ENCODE results near the gene COL5A1.

The COL5A1 gene

DNA sequence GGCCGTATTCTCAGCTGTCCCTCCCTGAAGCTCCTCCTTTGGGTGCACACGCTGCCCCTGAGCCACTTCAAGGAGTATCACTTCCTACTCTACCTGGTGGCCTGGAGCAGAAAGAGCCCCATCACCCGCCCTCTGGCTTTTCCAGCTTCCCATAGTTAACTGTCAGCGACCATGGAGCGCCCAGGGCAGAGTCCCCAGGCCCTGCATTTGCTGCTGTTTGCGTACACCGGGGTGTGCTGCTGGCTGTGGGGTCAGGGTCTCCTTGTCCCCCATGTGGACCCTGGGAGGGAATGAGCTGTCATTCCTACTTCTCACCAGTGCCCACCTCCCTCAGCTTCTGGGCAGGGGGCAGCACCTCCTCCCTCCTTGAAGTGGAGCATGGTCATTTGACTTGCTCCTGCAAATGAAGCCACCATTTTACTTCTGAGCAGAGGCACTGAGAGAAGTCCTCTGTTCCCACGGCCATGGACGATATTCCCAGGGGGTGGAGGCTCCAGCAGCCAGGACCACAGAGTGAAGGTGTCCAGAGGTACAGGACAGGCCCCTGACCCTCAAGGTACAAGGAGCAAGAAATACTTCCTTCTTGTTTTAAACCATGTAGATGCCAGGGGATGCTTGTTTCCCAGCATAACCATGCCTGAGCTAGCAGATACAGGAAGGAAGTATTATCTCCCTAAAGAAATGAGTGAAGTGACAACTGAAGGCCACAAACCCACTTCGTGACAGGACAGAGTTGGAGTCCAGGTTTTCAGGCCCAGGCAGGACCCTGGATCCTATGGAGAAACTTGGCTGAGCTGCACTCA, 40.6 kb upstream of the COL5A1 start:
- no peak for TF ChIP-seq POLR2A (IDR thresholded peaks at IDR 0.05; ENCODE audit: low read depth, low read length)
- FAIRE-seq = no peak
- no peak for DNase-seq (ENCODE audit: insufficient read length, low spot score)

DNA sequence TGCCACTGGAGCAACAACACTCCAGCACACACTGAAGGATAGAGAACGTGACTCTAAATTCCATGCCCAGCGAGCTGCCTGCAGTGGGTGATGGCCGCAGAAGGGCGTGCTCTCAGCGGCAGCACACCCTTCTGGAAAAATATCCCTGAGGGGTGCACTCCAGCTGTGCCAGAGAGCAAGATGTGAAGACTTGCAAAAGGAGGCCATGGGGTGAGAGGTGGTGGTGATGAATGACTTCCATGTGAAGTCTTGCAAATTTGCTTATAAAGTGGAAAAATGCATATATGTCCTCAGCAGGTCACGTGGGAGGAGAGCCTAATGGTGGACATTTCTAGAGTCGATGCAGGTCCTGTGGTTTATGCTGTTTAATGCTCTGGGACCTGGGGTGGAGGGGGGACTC, 39.8 kb upstream of the COL5A1 start:
- no peak for FAIRE-seq
- DNase-seq (ENCODE audit: insufficient read length, low spot score) = no peak
- no peak for TF ChIP-seq POLR2A (IDR thresholded peaks at IDR 0.05; ENCODE audit: low read depth, low read length)

- DNase-seq (ENCODE audit: insufficient read length, low spot score) = peak; percentile 92
- FAIRE-seq = peak; percentile 67
Measured at GRCh38 chr9:134602547-134603362, 38.8 kb upstream of the COL5A1 start.

GRCh38 chr9:134604834-134605233, 36.8 kb upstream of the COL5A1 start:
- DNase-seq (ENCODE audit: insufficient read length, low spot score) (no peak), FAIRE-seq (no peak)
- TF ChIP-seq POLR2A (IDR thresholded peaks at IDR 0.05; ENCODE audit: low read depth, low read length) = no peak

More at GRCh38 chr9:134602547-134603362, 38.8 kb upstream of the COL5A1 start:
- 0 out of 2 replicates have a peak, but pooled peaks have one; percentile 39 for TF ChIP-seq POLR2A (IDR thresholded peaks at IDR 0.05; ENCODE audit: low read depth, low read length)

DNA sequence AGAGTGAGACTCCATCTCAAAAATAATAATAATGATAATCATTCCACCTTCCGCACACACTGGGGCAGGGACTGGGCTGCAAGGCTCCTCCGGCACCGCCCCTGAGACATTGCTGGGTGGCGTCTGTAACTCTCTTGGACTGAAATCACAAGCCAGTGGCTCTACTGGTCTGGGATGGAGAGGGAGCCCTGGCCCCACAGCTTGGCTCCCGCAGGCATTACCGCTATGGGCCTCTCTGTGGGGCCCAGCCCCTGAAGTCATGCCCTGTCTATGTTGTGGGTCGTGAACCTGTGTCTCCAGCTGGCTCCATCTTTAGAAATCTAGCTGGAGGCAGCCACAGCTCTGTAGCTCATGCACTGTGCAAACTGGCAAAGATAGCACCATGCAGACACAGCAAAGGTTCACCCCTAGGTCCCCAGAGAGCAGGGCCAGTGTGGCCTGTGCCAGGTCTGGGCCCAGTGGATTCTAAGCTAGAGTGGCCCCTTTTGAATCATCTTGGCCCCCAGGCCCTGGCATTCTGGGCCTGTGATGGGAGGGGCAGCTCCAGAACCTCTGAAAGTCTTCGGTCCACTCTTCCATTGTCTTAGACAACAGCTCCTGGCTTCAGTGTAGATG, 36.1 kb upstream of the COL5A1 start:
- no peak for FAIRE-seq
- TF ChIP-seq POLR2A (IDR thresholded peaks at IDR 0.05; ENCODE audit: low read depth, low read length) = no peak
- DNase-seq (ENCODE audit: insufficient read length, low spot score) = no peak

DNA sequence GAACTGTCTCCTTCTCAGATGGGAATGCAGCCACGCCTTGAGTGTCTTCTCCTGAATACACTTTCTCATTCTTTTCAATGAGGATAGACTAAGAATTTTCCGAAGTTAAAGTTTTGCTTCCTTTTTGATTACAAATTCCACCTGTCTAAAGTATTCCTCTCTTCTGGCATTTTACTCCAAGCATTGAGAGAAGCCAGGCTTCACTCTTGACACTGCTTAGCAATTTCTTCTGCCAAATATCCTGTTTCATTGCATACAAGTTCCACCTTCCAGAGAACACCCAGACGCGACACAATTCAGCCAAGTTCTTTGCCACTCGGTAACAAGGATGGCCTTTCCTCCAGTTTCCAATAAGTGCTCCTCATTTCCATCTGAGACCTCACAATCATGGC, 35.6 kb upstream of the COL5A1 start:
- no peak for TF ChIP-seq POLR2A (IDR thresholded peaks at IDR 0.05; ENCODE audit: low read depth, low read length)
- FAIRE-seq (no peak), DNase-seq (ENCODE audit: insufficient read length, low spot score) (no peak)

- DNase-seq (ENCODE audit: insufficient read length, low spot score) (no peak), FAIRE-seq (no peak)
- no peak for TF ChIP-seq POLR2A (IDR thresholded peaks at IDR 0.05; ENCODE audit: low read depth, low read length)
Measured at GRCh38 chr9:134606951-134607731, 34.5 kb upstream of the COL5A1 start.

DNA sequence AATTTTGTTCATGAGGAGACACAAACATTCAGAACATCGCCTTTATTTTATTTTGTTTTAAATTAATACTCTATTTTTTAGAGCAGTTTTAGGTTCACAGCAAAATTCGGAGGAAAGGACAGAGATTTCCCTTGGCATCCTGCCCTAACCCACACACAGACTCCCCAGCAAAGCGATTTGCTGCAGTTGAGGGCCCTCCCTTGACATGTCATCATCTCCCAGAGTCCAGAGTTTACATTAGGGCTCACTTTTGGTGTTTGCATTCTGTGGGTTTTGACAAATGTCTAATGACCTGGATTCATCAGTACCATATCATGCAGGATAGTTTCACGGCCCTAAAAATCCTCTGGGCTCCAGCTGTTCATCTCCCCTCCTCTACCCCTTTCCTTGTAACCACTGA, 33.6 kb upstream of the COL5A1 start:
- FAIRE-seq (no peak), DNase-seq (ENCODE audit: insufficient read length, low spot score) (no peak)
- no peak for TF ChIP-seq POLR2A (IDR thresholded peaks at IDR 0.05; ENCODE audit: low read depth, low read length)

GRCh38 chr9:134611046-134611445, 30.6 kb upstream of the COL5A1 start:
- no peak for TF ChIP-seq POLR2A (IDR thresholded peaks at IDR 0.05; ENCODE audit: low read depth, low read length)
- DNase-seq (ENCODE audit: insufficient read length, low spot score) = no peak
- no peak for FAIRE-seq

- DNase-seq (ENCODE audit: insufficient read length, low spot score) = no peak
- no peak for FAIRE-seq
- TF ChIP-seq POLR2A (IDR thresholded peaks at IDR 0.05; ENCODE audit: low read depth, low read length) = no peak
Measured at GRCh38 chr9:134612309-134612708, 29.3 kb upstream of the COL5A1 start.

- DNase-seq (ENCODE audit: insufficient read length, low spot score) (no peak), FAIRE-seq (no peak)
- TF ChIP-seq POLR2A (IDR thresholded peaks at IDR 0.05; ENCODE audit: low read depth, low read length) = no peak
Measured at GRCh38 chr9:134612715-134613114, 28.9 kb upstream of the COL5A1 start.

DNA sequence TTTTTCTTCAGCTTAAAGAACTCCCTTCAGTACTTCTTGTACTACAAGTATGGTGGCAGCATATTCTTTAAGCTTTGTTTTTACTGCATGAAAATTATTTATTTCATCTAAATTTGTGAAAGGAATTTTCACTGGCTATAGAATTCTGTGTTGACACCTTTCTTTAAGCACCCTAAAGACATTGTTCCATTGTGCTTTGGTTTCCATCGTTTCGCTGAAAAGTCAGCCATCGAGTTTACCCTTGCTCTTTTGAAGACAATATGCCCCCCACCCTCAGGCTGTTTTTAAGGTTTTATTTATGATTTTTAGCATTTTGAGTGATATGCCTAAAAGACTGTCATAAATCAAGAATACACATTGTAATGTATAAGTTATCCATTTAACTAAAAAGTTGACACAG, 27.3 kb upstream of the COL5A1 start:
- no peak for DNase-seq (ENCODE audit: insufficient read length, low spot score)
- FAIRE-seq = peak; percentile 33
- no peak for TF ChIP-seq POLR2A (IDR thresholded peaks at IDR 0.05; ENCODE audit: low read depth, low read length)

DNA sequence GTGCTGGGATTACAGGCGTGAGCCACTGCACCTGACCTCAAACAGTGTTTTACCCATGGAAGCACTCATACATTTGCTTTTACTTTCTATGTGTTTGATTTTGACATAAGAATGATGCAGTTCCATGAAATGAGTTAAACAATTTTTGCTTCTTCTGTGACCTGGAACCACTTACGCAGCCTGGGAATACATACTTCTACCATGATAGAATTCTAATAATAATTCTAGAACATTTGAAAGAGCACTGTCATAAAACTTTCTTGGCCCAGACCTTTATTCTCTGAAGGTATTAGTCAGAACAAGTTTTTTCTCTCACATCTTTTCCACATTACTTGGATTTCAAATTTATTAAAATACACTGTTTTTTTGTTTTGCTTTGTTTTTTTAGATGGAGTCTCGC, 25.3 kb upstream of the COL5A1 start:
- no peak for FAIRE-seq
- TF ChIP-seq POLR2A (IDR thresholded peaks at IDR 0.05; ENCODE audit: low read depth, low read length) = no peak

GRCh38 chr9:134617246-134617645, 24.4 kb upstream of the COL5A1 start:
- no peak for DNase-seq (ENCODE audit: insufficient read length, low spot score)
- no peak for TF ChIP-seq POLR2A (IDR thresholded peaks at IDR 0.05; ENCODE audit: low read depth, low read length)
- FAIRE-seq = no peak

More for the DNA sequence above, 25.3 kb upstream of the COL5A1 start:
- no peak for DNase-seq (ENCODE audit: insufficient read length, low spot score)

Data from H54 (cell line).